GM12878 (cell line): Measurements from ENCODE around the gene APH1B.

Source experiments
- ASH2L ChIP-seq: fragments of 300-600, 200-600 bp; sonication (generic); IDR thresholded peaks from 2 replicates; pipeline ENCODE4 v1.6.1; 2017; ENCODE audit warnings: low read depth, mild to moderate bottlenecking, borderline replicate concordance
- BCLAF1 ChIP-seq: fragments of 450-650 bp; IDR thresholded peaks from 2 replicates; pipeline ENCODE4 v1.6.1; 2017; ENCODE audit warnings: antibody characterized with exemption, mild to moderate bottlenecking, moderate library complexity
- E2F4 ChIP-seq: IDR thresholded peaks from 2 replicates; pipeline ENCODE4 v1.6.1; 2012; ENCODE audit warnings: low read depth, low read length, improper control_type of control experiment
- EZH2 ChIP-seq: IDR thresholded peaks from 2 replicates; pipeline ENCODE4 v1.6.1; 2012; ENCODE audit warnings: low read depth, mild to moderate bottlenecking, control low read depth, inconsistent platforms, low read length, borderline replicate concordance; ENCODE audit not compliant: control insufficient read depth
- GABPA ChIP-seq: IDR thresholded peaks from 2 replicates; pipeline ENCODE4 v1.6.1; 2014; ENCODE audit warnings: antibody characterized with exemption, low read depth, mild to moderate bottlenecking, inconsistent platforms
- MXI1 ChIP-seq: fragments of 150-350 bp; IDR thresholded peaks from 2 replicates; pipeline ENCODE4 v1.6.1; 2011; ENCODE audit warnings: low read depth, mild to moderate bottlenecking, inconsistent platforms, low read length, improper control_type of control experiment
- PBX3 ChIP-seq: IDR thresholded peaks from 2 replicates; pipeline ENCODE4 v1.6.1; 2011; ENCODE audit warnings: mild to moderate bottlenecking, low read depth, low read length, moderate library complexity; ENCODE audit not compliant: insufficient replicate concordance
- RCOR1 ChIP-seq: conservative IDR thresholded peaks from 2 replicates; pipeline ENCODE4 v1.6.1; 2012; ENCODE audit warnings: low read depth, low read length, improper control_type of control experiment
- TAF1 ChIP-seq: IDR thresholded peaks from 2 replicates; pipeline ENCODE4 v1.6.1; 2011; ENCODE audit warnings: mild to moderate bottlenecking, low read depth, low read length, borderline replicate concordance
- ZNF384 ChIP-seq: IDR thresholded peaks from 2 replicates; pipeline ENCODE4 v1.6.1; 2012; ENCODE audit warnings: low read depth, mild to moderate bottlenecking, low read length, improper control_type of control experiment, borderline replicate concordance

GRCh38 chr15:63308491-63308890 lies 31.1 kb downstream of the APH1B start:
- TF ChIP-seq EZH2 = no peak
- no peak for TF ChIP-seq PBX3
- TF ChIP-seq RCOR1 = no peak
- TF ChIP-seq ZNF384 = no peak
- TF ChIP-seq TAF1 = no peak
- no peak for TF ChIP-seq BCLAF1
- no peak for TF ChIP-seq MXI1
- no peak for TF ChIP-seq ASH2L
- no peak for TF ChIP-seq GABPA
- no peak for TF ChIP-seq E2F4
